DLD1 (cell line): ENCODE data around the gene OR2K2.
"Not testable (repeated sequence)": the region's sequence is repeated elsewhere in the genome, so short reads cannot be mapped to it uniquely, and the experiment has no call there.

ENCODE experiments used
- in situ Hi-C: cut with HindIII; loops from 2 replicates; pipeline ENCODE4 v1.10.0; 2017; ENCODE audit warnings: low sequenced_read_pairs

The OR2K2 gene

DNA sequence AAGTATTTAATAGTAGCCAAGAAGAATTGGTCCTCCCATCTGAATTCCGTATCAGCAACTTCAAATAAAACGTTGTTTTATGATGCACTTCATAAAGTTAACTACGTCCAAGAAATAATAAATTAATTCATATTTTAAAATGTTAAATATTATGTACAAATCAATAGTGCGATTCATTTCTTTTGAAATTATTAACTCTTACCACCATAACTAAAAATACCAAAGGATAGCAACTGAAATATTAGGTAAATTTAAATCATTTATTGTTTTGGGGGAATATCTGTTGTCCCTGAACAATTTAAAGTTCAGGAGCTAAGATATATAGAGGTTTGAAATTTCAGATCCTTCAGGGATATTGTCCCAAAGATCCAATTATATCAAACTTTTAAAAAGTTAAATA is at the start of gene OR2K2:
OR2K2 (minus strand) TSS at position 101 of the 400 bp plus-strand sequence. CDS start 1,791 bp downstream, outside the sequence.
- in situ Hi-C loops = no loop called here

DNA sequence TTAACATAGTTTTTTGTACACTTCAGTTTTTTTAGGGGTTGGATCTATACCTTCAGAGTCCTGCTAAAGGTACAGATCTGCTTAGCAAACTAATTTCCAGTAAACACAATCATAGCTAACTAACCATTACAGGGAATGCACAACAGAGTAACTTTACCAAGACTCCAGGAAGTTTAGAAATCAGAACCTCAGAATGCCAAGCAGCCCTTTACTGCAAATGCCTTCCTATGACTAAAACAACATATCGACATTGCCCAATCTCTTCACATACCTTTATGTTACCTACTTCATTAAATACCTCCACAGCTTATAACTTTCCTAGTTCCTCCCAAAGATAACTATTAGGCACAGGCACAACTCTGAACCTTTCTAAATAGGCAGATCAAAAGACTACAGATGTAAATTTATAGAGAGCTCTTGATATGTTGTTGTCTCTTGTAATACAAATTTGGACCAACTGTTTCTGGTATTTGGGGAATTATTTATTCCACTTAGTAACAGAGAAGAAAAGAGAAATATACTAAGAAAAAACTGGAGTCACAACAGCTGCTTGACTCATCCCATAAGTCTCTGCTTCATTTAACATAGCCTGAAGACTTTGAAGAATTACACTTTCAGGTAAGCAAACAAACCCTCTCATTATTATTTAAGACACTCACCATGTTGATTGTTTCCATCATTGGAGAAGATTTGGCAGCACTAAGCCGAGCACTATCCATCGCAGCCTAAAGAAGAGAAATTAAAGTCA is 46.0 kb upstream of the OR2K2 start:
- in situ Hi-C loops = no loop called here

DNA sequence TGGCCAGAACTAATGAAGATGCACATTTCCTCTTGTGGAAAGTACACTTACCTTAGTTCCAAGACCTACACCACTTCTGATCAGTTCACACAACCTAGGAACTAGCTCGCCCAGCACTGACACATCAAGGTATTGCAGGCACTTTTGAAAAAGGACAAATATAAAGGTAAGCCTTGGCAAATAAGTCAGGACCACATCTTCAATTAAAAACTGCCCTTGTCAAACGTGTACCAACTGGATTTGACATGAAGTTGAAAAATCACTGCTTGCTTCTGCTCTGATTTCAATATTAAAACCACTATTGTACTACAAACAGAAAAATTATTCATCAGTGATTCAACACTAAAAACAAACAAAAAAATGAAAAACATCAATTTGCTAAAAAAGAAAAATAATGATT is 45.0 kb upstream of the OR2K2 start:
- in situ Hi-C loops = no loop called here

- in situ Hi-C loops = no loop called here
These were observed 42.3 kb upstream of the OR2K2 start for GRCh38 chr9:111372297-111372696.

- in situ Hi-C loops = no loop called here
These were observed 37.0 kb upstream of the OR2K2 start for GRCh38 chr9:111366978-111367377.

- in situ Hi-C loops = no loop called here
These were observed 32.5 kb upstream of the OR2K2 start for GRCh38 chr9:111362526-111362925.

DNA sequence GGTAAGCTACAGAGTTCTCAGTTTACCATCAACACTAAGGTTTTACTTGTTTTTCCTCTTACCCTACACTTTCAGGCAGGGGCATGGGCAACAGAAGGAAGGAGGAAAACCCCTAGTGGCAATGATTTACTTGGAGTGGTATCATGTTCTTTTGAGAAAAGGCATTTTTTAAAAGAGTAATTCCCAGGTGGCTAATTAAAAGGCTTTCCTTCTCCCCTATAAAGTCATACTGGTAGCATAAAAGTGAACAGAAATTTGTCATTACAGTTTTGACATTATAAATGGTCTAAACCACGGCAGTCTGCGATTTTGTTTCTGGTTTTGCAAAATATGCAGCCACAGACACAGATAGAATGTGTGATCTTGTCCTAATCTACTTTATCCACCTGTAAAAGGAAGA is 30.9 kb upstream of the OR2K2 start:
- in situ Hi-C loops = no loop called here

- in situ Hi-C loops = no loop called here
These were observed 26.6 kb upstream of the OR2K2 start for GRCh38 chr9:111356481-111357244.

DNA sequence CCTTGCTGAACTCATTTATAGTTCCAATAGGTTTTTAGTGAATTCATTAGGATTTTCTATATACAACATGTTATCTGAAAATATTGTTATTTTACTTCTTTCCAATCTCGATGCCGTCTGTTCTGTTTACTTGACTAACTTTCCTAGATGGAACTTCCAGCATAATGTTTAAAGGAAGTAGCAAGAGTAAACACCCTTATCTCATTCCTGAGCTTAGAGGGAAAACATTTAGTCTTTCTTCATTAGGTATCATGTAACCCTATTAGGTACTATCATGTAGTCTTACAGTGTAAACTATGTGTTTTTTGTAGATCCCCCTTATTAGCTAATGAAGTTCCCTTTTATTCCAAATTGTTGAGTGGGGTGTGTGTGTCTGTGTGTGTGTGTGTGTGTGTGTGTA is 22.5 kb upstream of the OR2K2 start:
- in situ Hi-C loops = no loop called here

DNA sequence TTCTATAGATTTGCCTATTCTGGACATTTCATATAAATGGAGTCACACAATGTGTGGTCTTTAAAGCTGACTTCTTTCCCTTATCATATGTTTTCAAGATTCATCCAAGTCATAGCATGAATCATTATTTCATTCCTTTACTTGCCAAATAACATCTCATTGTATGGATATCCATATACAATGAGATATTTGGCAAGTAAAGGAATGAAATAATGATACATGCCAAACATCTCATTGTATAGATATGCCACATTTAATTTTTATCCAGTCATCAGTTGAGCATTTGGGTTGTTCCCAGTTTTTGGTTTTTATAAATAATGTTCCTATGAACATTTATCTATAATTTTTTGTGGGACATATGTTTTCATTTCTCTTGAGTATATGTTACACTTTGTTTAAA is 20.5 kb upstream of the OR2K2 start:
- in situ Hi-C loops = no loop called here

DNA sequence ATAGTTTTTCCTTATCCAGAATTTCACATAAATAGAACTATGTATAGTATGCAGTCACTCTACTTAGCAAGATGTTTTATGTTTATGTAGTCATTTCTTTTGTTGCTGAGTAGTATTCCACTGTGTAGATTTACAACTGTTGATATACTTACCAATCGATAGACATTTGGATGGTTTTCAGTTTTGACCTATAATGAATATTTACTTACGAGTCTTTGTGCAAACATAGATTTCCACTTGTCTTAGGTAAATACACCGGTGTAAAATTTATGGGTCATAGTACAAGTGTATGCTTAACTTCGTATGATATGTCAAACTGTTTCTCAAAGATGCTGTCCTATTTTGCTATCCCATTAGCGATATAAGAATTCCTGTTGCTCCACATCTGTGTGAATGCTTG is 19.7 kb upstream of the OR2K2 start:
- in situ Hi-C loops = no loop called here

GRCh38 chr9:111348821-111349271 is 18.8 kb upstream of the OR2K2 start:
- in situ Hi-C loops = no loop called here

- in situ Hi-C loops = not testable (repeated sequence)
These were observed 4.4 kb upstream of the OR2K2 start for GRCh38 chr9:111334318-111334863.

DNA sequence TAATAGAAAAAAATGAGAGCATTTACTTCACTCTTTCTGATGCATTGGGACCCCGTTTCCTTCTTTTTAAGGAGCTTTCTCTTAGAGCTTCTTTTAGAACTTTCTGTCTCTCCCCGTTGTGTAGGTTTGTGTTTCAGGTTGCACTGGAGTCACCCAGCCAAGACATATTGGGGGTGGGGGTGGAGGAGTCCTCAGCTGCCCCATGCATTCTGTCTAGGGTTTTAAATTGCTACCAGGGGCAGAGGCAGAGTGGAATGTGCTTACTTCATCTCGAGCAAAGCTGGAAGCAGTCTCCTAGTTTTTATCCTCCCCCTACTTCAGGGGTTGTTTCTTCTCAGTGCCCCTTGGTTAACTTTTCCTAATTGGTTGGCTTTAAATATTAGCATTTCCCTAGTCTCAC is 9.4 kb downstream of the OR2K2 start:
- in situ Hi-C loops = no loop called here

DNA sequence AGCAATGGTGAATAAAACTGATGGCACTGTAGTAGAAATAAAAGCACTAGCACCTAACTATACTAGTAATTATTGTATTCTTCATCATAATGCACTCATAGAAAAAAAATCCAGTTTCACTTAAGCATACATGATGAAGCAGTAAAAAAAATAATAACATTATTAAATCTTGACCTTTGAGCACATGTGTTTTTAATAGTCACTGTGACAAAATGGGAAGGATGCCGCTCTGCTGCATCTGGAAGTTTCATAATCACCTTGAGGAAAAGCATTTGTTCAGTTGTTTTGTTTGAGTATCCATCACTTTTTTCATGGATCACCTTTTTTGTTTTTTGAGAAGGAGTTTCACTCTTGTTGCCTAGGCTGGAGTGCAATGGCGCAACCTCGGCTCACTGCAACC is 13.2 kb downstream of the OR2K2 start:
- in situ Hi-C loops = no loop called here

DNA sequence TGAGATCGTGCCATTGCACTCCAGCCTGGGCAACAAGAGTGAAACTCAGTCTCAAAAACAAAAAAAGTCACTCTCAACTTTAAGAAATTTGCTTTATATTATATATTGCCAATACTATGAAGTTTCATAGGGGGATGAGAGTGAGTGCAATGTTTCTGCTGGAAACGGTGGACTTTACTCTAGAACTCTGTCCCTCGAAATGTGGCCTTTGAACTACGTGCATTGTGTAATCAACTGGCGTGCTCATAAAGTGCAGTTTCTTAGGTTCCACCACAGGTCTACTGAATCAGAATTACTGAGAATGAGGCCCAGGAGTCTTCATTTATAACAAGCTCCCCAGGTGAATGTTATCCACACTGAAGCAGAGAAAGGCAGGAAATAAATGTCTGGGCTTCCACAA is 24.1 kb downstream of the OR2K2 start:
- in situ Hi-C loops = no loop called here

- in situ Hi-C loops = not testable (repeated sequence)
These were observed 26.0 kb downstream of the OR2K2 start for GRCh38 chr9:111304000-111304399.

DNA sequence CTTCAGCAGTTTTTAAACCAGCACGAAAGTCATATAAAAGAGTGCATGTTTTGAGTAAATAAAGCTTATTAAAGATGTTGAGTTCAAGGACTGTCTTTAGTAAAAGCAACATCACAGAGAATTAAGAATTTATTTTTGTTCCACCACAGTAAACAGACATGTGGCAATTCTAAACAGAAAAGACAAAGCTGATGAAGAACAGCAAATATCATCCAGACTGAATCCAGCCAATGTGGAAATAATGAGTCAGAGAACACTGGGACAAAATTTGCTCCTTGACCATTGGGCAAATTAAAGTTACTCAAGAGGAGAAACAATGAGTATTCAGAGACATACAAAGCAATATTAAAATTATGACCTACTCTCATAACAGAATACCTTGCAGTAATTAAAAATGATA is 28.8 kb downstream of the OR2K2 start:
- in situ Hi-C loops = no loop called here

GRCh38 chr9:111300140-111300735 is 29.8 kb downstream of the OR2K2 start:
- in situ Hi-C loops = no loop called here

DNA sequence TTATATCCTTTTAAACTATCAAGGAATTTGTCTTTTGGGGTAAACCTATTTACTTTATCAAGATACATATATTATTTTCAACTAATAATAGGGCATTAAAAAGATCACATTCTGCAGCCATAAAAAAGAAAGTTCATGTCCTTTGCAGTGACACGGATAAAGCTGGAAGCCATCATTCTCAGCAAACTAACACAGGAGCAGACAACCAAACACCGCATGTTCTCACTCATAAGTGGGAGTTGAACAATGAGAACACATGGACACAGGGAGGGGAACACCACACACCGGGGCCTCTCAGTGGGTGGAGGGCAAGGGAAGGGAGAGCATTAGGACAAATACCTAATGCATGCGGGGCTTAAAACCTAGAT is 30.4 kb downstream of the OR2K2 start:
- in situ Hi-C loops = not testable (repeated sequence)

GRCh38 chr9:111298731-111299598 is 31.1 kb downstream of the OR2K2 start:
- in situ Hi-C loops = no loop called here
